ENCODE data around the gene SLC25A29.
"Not testable (repeated sequence)": the region's sequence is repeated elsewhere in the genome, so short reads cannot be mapped to it uniquely, and the experiment has no call there.

The SLC25A29 gene

DNA sequence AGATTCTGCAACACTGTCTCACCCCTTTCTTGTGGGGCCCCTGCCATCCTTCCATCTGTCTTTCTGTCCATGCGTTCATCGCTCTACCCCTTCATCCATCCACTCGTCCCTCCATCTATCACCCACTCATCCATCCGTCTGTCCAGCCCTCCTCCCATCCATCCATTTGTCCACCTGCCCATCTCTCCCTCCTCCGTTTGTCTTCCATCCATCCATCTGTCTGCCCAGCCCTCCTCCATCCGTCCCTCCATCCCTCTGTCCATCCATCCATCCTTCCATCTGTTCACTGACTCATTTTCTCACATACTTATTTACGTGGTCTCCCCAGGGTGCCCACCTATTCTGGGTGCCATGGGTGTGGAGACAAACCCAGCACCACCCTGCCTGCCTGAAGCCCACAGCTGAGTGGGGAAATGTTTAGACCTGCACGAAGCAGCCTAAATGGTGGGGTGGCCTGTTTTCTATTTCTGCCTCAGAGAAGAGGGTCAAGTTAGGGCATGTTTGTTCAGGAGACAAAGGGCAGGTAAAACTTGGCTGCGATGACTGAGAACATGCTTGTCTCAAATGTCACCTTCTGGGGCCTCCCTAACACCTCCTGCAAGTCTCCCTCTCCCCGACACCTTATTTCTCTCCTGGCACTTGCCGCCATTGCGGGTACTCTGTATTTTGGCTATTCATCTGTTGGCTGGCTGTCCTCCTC lies 14.1 kb upstream of the SLC25A29 start:
- in situ Hi-C loops (cut with MboI; ENCODE audit: low pct_unique_long_range_greater_than_20kb, low sequenced_read_pairs, unreplicated experiment): no loop called here
- no peak for DNase-seq (ENCODE audit: low spot score)
- TF ChIP-seq, protein P1, sequence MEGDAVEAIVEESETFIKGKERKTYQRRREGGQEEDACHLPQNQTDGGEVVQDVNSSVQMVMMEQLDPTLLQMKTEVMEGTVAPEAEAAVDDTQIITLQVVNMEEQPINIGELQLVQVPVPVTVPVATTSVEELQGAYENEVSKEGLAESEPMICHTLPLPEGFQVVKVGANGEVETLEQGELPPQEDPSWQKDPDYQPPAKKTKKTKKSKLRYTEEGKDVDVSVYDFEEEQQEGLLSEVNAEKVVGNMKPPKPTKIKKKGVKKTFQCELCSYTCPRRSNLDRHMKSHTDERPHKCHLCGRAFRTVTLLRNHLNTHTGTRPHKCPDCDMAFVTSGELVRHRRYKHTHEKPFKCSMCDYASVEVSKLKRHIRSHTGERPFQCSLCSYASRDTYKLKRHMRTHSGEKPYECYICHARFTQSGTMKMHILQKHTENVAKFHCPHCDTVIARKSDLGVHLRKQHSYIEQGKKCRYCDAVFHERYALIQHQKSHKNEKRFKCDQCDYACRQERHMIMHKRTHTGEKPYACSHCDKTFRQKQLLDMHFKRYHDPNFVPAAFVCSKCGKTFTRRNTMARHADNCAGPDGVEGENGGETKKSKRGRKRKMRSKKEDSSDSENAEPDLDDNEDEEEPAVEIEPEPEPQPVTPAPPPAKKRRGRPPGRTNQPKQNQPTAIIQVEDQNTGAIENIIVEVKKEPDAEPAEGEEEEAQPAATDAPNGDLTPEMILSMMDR (IDR thresholded peaks at IDR 0.05; ENCODE audit: extremely low read depth, insufficient read depth, missing control alignments): no peak

DNA sequence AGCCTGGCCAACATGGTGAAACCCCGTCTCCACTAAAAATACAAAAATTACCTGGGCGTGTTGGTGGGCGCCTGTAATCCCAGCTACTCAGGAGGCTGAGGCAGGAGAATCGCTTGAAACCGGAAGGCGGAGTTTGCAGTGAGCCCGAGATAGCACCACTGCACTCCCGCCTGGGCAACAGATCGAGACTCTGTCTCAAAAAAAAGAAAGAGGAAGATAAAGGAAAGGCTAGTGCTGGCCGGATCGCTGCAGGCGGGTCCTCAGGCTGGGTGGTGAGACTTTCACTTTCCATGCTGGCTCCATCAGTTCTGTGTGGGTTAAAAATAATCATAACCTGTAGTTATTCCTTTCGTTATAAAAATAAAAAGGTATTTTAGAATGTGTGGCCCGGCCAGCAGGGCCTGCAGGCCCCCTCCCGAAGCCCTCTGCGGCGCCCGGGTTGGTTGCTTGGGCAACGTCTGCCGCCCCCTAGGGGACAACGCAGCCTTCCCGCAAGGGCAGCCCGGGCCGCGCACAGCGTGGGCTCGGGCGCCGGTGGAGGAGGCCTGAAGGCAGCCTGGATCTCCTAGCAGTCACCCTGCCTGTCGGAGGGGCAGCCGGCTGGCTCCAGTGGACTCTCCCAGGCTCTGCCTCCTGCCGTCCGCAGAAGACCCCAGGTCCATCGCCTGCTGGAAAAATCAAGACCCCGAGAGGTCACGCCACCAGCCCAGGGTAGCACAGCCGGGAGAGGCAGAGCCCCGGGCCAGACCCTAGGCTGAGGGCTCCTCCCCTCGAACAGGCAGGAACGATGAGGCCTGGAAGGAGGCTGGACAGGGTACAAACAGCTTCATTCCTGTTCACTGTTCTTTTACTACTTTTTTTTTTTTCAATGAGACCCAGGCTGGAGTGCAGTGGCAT lies 11.9 kb upstream of the SLC25A29 start:
- DNase-seq (ENCODE audit: low spot score): peak; percentile 86
- TF ChIP-seq, protein P1 (IDR thresholded peaks at IDR 0.05; ENCODE audit: extremely low read depth, insufficient read depth, missing control alignments): peak; percentile 85
- in situ Hi-C loops (cut with MboI; ENCODE audit: low pct_unique_long_range_greater_than_20kb, low sequenced_read_pairs, unreplicated experiment): no loop called here

DNA sequence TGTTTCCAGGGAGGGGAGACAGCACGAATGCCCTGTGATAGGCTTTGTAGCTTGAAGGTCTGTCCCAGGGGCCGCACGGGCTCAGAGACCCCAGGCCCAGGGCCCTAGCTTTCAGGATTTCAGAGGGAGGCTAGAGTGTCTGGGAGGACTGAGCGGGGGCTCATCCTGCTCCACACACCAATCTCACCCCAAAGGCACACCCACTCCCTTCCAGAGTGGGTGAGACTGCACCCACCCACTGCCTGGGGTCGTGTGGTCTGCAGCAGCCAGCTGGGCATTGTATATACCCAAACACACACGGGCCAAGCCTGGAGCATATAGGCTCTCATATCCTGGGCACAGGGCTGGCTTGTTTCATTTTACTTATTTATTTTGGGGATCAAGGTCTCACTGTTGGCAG lies 11.1 kb upstream of the SLC25A29 start:
- TF ChIP-seq, protein P1 (IDR thresholded peaks at IDR 0.05; ENCODE audit: extremely low read depth, insufficient read depth, missing control alignments): no peak
- in situ Hi-C loops (cut with MboI; ENCODE audit: low pct_unique_long_range_greater_than_20kb, low sequenced_read_pairs, unreplicated experiment): no loop called here
- DNase-seq (ENCODE audit: low spot score): no peak

DNA sequence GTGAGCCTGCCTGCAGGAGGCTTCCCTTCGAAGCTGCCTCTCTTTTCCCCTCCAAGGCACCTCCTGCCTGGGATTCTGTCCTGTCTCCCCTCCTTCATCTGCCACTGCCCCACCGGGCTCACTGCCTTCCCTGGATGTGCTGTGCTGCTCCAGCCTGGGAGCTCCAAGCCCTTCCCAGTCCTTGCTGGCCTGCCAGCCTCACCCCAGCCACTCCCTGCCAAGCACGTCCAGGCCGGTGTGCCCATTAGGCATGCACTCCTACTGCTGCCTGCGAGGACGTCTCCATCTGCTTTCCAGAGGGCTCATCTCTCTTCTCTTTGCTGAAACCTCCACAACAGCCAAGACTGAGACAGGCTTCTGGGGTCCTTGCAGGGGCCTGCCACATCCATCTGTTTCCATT lies 8.5 kb upstream of the SLC25A29 start:
- TF ChIP-seq, protein P1 (IDR thresholded peaks at IDR 0.05; ENCODE audit: extremely low read depth, insufficient read depth, missing control alignments): no peak
- in situ Hi-C loops (cut with MboI; ENCODE audit: low pct_unique_long_range_greater_than_20kb, low sequenced_read_pairs, unreplicated experiment): no loop called here

DNA sequence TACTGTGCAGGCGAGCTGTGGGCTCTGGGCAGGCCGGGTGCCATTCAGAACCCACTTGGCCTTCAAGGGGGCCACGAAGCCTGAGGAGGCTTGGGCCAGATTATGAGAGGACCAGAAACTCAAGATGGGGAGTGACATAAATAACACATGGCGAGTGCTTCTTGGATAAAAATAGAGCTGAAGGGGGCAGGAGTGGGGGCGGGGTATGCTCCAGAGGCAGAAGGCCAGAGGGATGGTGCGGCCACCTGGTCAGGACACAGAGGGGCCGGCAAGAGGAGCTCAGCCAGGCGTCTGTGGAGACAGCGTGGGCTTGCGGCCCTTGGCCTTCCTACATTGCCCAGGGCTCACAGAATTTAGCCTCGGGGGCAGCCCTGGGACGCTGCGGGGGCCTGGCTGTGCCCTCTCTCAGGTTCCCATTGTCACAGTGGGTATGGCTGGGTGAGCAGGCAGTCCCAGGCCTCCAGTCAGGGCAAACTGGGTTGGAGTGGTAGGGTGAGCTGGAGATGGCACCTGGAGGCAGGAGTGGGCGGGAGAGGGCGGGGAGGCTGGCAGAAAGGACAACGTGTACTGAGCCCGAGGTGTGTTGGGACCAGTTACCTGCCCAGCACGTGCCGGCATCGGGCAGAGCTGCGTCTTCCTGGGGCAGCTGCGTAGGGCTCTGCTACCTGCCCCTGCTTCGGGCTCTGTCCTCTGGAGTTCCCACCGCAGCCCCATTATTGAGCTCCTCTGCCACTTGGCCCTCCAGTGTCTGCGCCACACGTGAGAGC lies 7.4 kb upstream of the SLC25A29 start:
- in situ Hi-C loops (cut with MboI; ENCODE audit: low pct_unique_long_range_greater_than_20kb, low sequenced_read_pairs, unreplicated experiment): no loop called here
- TF ChIP-seq, protein P1 (IDR thresholded peaks at IDR 0.05; ENCODE audit: extremely low read depth, insufficient read depth, missing control alignments): no peak
- no peak for DNase-seq (ENCODE audit: low spot score)

More for the DNA sequence above, 8.5 kb upstream of the SLC25A29 start:
- DNase-seq (ENCODE audit: low spot score): no peak

DNA sequence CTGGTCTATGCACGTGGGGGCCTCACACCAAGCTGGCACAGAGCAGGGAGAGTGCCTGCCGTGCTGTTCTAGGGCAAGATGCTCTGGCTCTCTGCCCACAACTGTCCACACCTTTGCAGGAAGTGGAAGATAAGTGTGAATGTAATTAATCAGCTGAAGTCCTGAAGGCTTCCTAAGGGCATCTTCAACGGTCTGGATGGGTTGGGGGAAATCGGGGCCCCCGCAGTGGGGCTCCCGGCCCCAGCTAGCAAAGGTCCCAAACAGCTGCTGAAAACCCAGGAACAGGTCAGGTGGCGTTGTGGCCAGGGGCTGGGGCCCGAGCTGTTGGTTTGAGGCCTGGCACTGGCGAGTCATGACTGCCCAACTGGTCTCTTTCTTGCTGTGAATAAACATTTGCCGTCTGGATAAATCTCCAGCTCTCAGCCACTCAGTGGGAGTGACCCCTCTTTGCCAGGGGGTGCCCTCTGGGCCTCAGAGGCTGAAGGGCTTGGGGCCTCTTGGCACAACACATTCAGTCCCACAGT lies 6.7 kb upstream of the SLC25A29 start:
- in situ Hi-C loops (cut with MboI; ENCODE audit: low pct_unique_long_range_greater_than_20kb, low sequenced_read_pairs, unreplicated experiment): no loop called here
- no peak for DNase-seq (ENCODE audit: low spot score)
- TF ChIP-seq, protein P1 (IDR thresholded peaks at IDR 0.05; ENCODE audit: extremely low read depth, insufficient read depth, missing control alignments): no peak

DNA sequence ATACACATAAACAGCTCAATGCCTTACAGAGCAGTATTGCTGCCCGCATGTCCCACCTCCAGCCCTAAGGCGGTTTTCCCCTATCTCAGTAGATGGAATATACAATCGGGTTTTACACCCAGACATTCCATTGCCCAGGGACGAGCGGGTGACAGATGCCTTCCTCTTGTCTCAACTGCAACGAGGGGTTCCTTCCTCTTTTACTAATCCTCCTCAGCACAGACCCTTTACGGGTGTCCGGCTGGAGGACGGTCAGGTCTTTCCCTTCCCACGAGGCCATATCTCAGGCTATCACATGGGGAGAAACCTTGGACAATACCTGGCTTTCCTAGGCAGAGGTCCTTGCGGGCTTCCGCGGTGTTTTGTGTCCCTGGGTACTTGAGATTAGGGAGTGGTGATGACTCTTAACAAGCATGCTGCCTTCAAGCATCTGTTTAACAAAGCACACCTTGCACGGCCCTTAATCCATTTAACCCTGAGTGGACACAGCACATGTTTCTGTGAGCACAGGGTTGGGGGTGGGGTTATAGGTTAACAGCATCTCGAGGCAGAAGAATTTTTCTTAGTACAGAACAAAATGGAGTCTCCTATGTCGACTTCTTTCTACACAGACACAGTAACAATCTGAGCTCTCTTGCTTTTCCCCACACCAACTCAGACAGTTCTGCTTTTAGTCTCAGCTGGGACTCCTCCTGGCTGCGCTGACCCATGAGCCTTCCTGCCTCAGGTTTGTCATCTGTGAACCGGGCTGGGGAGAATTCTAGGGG lies 6.0 kb upstream of the SLC25A29 start:
- in situ Hi-C loops (cut with MboI; ENCODE audit: low pct_unique_long_range_greater_than_20kb, low sequenced_read_pairs, unreplicated experiment); DNase-seq (ENCODE audit: low spot score): not testable (repeated sequence)

All from GM13977 (cell line).